HG03342 (cell line): ENCODE data around the gene USP4.
"Not testable (repeated sequence)": the region's sequence is repeated elsewhere in the genome, so short reads cannot be mapped to it uniquely, and the experiment has no call there.

ENCODE experiments used
- ATAC-seq: cut with Tn5 transposase; IDR thresholded peaks from one replicate; pipeline ENCODE4 v1.9.1; 2021; ENCODE audit warnings: mild to moderate bottlenecking, moderate library complexity; ENCODE audit not compliant: unreplicated experiment

USP4 gene

DNA sequence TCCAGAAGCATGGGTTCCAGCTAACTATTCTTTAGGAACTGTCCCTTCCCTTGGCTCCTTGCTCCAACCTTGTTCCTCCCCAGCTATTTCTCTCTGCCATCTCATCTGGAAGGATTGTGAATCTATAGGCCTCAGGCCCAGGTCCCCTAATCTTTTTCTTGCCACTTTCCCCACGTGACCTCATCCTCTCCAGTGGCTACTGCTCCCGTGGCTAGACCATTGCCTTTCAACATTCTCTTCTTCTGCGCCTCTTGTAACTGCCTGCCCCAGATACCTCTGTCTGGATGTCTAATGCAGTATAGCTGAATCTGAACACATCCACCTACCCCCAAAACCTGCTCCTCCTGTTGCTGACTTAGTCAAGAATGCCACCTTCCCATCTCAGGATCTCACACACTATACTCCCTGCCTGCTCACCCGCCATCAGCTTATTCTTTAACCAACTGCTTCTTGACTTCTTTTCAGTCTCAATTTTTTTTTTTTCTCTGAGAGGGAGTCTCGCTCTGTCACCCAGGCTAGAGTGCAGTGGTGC is 13.1 kb upstream of the USP4 start:
- no peak for ATAC-seq

DNA sequence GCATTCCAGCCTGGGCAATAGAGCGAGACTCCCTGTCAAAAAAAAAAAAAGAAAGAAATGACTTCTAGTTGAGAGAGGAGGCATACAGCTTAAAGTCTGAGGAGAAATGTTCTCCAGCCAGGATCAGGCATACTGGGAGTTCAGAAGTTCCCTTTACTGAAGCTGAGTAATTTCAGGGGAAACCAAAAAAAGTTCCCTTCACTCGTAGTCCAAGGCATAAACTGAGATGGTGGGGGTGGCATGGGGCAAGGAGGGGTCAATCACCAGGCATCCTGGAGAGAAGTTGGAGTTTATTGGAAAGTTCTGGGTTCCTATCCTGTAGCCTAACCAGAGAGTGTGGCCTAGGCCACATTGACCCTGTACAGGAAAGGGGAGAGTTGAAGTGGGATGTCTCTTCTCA is 12.4 kb upstream of the USP4 start:
- ATAC-seq, result no peak

DNA sequence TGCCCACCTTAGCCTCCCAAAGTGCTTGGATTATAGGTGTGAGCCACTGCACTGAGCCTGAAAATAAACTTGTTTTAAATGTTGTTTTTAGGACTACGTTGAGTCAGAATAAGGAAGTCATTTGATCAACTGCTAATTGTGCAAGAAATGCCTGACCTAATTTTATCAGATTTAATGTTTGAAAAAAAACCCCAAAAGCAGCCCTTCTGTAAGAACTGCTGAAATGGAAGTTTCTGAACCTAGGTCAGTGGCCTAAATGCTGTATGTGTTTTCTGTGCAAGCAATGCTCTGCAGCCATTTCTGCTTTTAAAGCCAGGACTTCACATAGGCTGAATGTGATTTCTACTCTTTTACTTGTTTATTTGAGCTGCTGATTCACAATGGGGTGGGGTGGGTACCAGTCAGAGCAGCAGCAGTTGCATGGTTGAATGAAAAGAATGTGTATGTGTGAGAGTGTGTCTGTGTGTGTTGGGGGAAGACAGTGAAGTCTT is 11.7 kb upstream of the USP4 start:
- ATAC-seq, result no peak

DNA sequence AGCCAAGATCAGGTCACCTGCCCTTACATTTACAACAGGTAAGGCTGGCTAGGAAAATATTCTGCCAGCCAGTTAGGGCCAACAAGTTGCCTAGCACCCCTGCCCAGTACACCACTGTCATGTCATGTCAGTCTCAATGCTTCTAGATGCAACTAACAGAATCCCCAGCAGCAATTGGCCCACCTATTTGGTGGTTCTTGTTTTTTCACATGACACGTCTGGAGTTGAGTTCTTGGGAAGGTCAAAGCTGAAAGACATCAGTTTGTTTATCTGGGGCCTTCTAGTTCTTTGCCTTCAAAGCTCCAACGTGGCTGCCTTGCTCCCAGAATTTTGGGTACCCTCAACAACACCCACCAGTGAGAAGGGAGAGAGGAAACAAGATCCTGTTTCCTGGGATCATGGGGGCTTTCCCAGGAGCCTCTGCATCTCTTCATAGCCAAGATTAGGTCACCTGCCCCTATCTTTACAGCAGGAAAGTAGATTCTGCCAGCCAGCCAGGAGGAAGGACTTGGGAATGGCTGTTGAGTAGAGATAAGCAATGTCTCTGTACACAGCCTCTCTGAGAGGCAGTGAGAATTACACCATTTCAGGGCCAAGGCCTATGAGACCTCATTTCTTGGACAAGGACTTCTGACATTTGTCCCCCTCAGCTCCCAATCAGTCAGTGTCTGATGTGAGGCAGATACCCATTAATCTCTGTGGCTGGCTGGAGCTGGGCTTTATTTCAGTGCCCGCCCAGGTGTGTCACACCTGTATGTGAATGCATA is 9.7 kb upstream of the USP4 start:
- no peak for ATAC-seq

DNA sequence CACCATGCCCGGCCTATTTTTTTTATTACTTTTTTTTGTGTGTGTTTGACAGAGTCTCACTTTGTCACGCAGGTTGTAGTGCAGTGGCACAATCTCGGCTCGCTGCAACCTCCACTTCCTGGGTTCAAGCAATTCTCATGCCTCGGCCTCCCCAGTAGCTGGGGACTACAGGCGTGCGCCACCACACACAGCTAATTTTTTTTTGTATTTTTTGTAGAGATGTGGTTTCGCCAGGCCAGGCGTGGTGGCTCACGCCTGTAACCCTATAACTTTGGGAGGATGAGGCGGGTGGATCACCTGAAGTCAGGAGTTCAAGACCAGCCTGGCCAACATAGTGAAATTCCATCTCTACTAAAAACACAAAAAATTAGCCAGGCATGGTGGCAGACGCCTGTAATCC is 8.5 kb upstream of the USP4 start:
- not testable (repeated sequence) for ATAC-seq

DNA sequence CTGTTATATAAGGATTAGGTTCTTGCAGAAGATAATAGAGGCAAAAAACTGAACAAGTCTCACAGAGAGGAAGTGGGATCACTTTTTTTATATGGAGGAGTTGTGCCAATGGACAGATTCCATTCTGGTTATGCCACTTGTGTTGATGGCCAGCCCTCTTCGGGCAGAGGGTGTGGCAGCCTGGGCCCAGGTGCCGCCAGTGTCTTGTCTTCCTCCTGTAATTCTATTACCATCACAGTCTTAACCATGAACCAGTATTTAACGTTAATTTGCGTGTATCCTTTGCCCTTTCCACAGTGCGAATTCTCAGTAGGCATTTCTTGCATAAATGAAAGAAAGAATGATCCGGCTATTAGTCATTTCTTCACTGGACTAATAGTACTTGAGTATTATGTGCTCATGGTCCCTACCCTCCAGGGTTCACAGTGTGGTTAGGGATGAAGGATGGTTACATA is 7.0 kb upstream of the USP4 start:
- no peak for ATAC-seq

DNA sequence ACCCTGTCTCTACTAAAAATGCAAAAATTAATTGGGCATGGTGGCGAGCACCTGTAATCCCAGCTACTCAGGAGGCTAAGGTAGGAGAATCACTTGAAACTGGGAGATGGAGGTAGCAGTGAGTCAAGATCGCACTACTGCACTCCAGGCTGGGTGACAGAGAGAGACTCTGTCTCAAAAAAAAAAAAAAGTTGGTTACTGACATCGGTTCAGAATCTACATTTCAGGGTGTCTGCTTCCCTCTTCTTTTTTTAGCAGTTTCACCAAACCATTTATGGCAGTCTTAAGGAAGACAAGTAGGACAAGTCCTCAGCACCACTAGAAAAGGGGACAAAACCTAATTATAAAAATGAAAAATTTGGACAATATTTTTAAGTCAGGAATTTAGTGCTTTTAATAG is 3.3 kb upstream of the USP4 start:
- no peak for ATAC-seq

DNA sequence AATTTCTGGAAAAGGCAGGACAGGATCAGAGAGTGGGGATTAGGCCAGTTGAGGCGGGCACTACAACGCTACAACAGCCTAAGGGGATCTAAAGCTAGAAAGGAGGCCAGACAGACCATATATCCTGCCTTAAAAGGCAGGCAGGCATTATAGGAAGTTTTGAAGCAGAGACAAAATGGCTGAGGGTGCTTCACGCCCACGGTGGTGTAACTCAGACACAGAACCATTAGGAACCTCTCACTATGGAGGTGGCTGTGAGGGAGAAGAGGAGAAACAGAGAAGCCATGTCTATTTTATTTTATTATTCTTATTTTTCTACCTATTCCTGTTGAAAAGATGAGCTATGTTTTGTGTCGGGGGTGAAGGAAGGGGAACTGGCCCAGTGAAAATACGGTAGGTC is 2.1 kb upstream of the USP4 start:
- ATAC-seq, result no peak

DNA sequence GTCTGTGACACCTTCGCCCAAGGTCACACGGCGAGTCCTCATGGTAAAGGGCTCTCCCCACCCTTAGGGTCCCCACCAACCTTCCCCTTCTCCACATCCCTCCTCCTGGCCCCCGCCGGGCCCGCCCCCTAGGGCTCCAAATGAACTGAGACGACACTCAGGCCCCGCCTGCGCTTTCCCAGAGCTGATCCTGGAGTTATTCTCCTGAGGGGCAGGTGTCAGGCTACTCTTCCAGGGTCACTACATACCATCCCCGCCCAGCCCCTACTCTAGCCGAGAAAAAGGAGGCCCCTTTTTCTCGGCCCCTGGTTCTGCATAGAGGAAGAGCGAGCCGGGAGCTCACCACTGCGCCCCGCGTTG is 292 bp downstream of the USP4 start:
- peak; percentile 13 for ATAC-seq

DNA sequence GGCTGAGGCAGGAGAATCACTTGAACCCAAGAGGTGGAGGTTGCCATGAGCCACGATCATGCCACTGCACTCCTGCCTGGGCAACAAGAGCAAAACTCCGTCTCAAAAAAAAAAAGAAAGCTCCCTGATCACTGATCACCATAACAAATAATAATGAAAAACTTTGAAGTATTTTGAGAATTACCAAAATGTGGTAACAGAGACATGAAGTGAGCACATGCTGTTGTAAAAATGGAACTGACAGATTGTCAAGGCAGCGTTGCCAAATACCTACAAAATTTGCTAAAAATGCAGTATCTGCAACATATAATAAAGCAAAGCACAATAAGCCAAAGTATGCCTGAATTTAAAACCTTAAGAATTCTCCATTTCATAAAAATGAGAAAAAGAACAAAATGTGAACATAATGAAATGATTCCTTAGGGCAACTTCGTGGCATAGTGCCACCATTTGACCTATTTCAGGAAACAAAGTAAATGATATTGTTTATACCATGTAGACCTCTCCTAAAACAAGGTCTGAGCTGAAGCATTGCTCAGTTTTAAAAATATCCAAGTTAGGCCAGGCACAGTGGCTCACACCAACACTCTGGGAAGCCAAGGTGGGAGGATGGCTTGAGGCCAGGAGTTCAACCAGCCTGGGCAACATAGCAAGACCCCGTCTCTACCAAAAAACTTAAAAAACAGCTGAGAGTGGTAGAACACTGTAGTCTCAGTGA is 5.8 kb downstream of the USP4 start:
- ATAC-seq, result no peak

DNA sequence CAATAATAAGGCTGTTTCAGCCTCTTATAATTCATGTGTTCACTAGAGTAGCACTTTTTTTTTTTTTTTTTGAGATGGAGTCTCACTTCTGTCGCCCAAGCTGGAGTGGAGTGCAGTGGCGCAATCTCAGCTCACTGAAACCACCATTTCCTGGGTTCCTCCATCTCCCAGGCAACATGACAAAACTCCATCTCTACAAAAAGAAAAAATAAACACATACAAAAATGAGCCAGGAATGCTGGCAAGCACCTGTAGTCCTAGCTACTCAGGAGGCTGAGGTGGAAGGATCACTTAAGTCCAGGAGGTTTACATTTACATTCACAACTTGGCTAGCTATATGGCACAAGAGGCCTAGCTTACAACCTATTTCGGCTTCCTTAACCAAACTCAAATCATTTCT is 6.8 kb downstream of the USP4 start:
- ATAC-seq, result no peak

DNA sequence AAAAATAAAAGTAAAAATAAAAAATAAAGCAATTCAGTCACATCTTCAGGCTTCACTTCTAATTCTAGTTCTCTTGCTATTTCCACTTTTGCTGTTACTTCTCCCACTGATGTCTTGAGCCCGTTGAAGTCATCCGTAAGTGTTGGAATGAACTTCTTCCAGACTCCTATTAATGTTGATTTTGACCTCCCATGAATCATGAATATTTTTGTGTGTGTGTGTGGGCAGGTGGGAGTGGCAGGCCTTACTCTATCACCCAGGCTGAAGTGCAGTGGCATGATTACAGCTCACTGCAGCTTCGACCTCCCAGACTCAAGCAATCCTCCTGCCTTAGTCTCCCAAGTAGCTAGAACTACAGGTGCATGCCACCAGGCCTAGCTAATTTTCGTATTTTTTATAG is 10.7 kb downstream of the USP4 start:
- ATAC-seq, result no peak

DNA sequence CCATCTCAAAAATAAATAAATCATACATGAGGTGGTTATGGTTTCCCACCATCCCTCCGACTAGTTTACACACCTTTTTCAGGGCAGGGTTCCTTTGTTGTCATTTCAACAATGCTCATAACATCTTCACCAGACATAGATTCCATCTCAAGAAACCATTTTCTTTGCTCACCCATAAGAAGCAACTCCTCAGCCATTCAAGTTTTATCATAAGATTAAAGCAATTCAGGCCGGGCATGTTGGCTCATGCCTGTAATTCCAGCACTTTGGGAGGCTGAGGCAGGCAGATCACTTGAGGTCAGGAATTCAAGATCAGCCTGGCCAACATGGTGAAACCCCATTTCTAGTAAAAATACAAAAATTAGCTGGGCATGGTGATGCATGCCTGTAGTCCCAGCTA is 11.5 kb downstream of the USP4 start:
- not testable (repeated sequence) for ATAC-seq

DNA sequence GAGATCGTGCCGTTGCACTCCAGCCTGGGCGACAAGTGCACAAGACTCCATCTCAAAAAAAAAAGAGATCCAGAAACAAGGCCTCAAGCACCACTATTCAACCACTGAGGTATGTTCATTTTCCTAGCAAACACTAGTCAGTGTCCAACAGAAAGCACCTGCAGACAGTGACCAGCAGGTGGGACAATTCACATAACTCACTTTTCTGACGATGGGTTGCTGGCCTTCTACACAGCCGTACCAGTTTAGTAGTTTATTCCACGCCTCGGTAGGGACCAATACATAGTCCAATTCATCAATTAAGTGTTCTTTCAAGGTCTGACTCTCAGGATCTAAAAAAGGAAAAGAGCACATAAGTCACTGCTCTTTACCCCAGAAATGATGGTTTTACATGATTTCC is 12.4 kb downstream of the USP4 start:
- ATAC-seq, result no peak

DNA sequence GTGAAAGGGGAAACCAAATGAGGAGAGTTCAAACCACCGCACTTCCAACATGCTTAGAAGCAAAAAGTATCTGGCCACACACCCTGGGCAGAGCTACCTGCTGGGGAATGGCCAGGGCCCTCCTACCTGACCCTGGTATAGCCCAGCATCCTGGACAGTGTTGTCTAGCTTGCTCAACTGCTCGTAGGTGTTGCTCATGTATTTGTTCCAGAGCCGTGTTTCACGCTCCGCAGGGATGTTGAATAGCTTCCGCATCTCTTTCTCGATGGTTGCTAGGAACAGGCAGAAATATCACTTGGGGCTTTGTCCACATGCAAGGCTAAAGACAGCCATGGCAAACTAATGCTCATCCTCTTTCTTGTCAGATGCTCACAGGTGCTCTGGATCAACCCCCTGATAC is 15.1 kb downstream of the USP4 start:
- no peak for ATAC-seq

DNA sequence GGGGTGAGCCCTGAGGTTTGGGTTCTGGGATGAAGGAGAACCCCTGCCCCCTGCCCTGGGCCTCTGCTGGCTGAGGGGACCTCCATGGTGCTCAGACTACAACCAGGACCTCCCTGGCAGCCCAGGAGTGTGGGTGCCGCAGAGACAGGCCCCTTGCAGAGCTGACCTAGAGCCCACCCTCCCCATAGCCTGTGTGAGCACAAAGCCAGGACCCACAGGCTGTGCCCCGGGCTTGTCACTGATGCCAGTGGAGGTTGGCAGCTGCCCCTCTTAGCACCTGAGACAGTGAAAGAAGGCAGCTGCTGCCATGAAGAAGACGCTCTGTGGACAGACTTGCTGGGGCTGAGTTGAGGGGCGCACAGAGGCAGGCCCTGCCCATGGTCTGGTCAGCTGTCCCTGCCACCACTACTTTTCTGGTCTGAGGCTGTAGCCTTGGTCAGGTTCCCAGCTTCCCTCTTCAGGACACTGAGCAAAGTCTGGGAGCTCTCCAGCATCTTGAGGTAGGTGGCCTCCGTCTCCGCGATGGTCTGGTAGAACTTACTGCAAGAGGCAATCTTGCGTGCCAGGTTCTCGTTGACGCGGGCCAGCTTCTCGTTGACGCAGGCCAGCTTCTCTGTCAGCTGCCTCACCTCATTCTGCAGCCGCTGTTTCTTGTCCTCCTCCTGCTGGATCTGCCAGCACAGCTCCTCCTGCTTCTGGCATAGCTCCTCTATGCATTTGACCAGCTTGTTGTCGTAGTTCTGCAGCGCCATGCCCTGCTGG is 23.0 kb downstream of the USP4 start:
- no peak for ATAC-seq

DNA sequence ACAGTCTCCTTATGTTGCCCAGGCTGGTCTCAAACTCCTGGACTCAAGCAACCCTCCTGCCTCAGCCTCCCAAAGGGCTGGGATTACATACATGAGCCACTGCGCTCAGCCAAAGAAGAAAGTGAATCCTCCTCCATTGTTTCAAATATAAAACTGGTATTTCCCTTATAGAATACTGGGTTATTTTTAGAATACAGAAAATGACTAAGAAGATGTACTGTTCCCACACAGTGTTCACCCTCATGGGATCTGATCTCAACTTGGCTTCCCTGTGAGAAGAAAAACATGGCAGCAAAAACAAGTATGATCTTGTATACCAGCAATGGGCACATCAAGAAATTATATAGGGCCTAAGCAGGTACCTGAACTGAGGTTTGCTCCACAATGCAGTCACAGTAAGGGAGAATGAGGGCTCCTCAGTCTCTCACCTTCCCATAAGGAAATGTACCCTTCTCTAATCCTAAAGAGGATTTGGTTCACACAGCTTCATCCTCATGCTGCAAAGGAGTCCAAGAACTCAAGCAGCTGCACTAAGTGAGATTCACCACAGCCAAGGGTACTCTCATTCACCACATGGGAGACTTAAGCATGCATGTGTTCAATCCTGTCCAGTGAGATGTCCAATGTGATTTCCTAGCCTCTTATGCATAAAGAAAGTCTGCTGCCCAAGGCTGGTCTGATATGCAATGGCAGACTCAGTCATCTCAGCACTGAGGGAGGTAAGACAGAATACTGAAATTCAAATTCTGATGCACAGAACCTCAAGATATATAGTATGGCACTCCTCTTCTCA is 25.8 kb downstream of the USP4 start:
- no peak for ATAC-seq

DNA sequence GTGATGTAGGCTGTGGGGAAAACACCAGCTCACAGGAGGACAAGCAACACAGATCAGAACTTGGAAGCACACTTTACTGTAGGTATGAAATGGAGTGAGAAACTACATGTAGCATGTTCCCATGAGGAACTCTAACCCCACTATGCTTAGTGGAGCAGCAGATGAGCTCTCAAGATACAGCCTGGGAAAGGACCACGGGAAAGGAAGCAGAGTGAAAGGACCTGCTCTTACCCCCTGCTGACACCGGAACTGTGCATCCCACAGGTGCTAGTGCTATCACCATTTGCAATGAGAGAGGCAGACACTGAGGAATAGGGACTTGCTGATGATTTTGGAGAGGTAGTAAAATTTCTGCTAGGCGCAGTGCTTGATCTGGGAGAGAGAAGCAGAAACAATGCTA is 28.6 kb downstream of the USP4 start:
- ATAC-seq, result no peak

DNA sequence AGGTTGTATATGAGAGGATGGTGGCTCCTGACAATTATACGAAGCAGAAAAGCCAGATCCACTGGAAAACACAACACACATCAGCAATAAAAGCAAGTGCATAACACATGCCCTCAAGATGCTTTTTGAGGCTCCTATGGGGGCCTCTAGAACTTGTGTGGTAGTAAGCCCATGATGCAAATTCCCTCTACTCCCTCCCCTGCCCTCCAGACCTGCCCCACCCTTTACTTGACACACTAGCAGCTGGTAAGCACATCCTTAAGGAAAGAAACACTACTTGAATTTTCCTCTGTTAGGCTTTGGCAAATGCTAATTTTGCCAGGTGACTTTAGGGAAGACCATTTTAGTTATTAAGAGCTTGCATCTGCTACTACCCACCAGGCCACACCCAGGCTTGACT is 29.2 kb downstream of the USP4 start:
- ATAC-seq, result no peak

DNA sequence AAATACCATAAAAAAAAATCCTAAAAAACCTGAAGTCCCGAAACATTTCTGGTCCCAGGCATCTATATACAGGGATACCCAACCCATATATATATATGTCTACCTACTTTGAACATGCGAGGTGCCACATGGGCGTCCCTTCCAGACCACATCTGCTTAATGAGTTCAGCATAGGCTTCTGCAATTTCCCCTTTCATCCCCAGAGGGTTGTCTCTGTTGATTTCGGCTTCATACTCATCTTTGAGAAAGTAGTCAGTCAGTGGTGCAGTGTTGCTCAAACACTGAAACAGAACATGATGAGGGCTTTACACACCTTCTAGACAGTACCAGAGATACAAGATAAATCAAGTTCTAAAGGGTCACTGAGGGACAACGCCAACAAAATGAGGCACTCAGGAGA is 34.2 kb downstream of the USP4 start:
- no peak for ATAC-seq

DNA sequence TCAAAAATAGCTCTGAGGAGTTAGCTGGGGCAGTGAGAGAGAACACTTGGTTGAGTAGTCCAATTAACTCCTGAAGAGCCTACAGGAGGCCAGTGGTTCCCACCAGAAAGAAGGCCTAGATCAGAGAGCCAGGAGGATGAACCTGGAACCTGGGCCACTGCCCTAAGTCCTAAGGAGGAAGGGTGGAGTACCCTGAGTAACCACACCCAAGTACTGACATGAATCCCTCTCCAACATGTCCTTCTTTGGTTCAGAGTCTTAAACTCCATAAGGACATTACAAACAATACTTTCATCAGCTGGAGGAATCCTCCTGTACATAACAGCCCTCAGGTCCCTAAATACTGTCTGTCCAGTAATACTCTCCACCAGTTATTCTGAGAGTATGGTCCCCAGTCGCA is 37.2 kb downstream of the USP4 start:
- no peak for ATAC-seq
